Ascending aorta (tissue), 2 donors: Measurements from ENCODE around the gene CHI3L1. TPM values are rescaled to one million over a fixed set of nuclear protein-coding genes. Genes with fewer than 3 reads are reported as not detected.

Experiments
- DNase-seq, 2 donors: peaks; one replicate each; pipeline ENCODE4 v3.0.0-alpha.2; 2019; ENCODE audit warnings: low spot score in 2 of 2
- H3K27ac ChIP-seq, 2 donors: fragments of 200-600 bp; sonication (generic); one replicate each; pipeline ENCODE4 v1.5.1; 2016 to 2017; ENCODE audit warnings: mild to moderate bottlenecking in 1 of 2
- H3K27me3 ChIP-seq: fragments of 200-600 bp; sonication (generic); one replicate; pipeline ENCODE4 v1.5.1; 2017
- H3K36me3 ChIP-seq, 2 donors: fragments of 200-600 bp; sonication (generic); one replicate each; pipeline ENCODE4 v1.5.1; 2016
- H3K4me1 ChIP-seq, 2 donors: fragments of 200-600 bp; sonication (generic); one replicate each; pipeline ENCODE4 v1.5.1; 2016 to 2017; ENCODE audit warnings: mild to moderate bottlenecking in 1 of 2
- H3K4me3 ChIP-seq, 2 donors: fragments of 200-600 bp; sonication (generic); one replicate each; pipeline ENCODE4 v1.5.1; 2016 to 2017; ENCODE audit warnings: mild to moderate bottlenecking in 1 of 2
- H3K9me3 ChIP-seq, 2 donors: fragments of 200-600 bp; sonication (generic); one replicate each; pipeline ENCODE4 v1.5.1; 2016
- CTCF ChIP-seq, 3 experiments: fragments of 200-600 bp in 2 of 3; fragments of 450-650 bp in 1 of 3; sonication (generic) in 2 of 3; IDR thresholded peaks; one replicate each; pipeline ENCODE4 v1.5.1; 2016 to 2019; ENCODE audit warnings: antibody characterized with exemption in 3 of 3, mild to moderate bottlenecking in 1 of 3, moderate library complexity in 1 of 3
- intact Hi-C: fragments of 100-400 bp; cut with DNase I; formaldehyde crosslinking; loops from one replicate; pipeline ENCODE4 v1.15.1; 2023
- total RNA-seq: library from RNA; depleted of rRNA; stranded (reverse); fragments of >200 nt; gene quantifications from one replicate; pipeline ENCODE4 v1.1.0, GENCODE V29; 2016

CHI3L1 gene
- total RNA-seq, 1 donor from 2014 or later, result 73.8 TPM

- no peak for TF ChIP-seq CTCF (IDR thresholded peaks at IDR 0.05)
- intact Hi-C loops, result no loop called here
- DNase-seq, result no peak
These were observed 9.5 kb downstream of the CHI3L1 start for GRCh38 chr1:203177036-203177405.

GRCh38 chr1:203176273-203177035, 10.1 kb downstream of the CHI3L1 start:
- Histone ChIP-seq H3K27me3 (no peaks in the 10 kb centered on the region), H3K27ac (no peak overlapping the region), H3K4me3 (no peak overlapping the region), H3K9me3 (no peaks in the 10 kb centered on the region), H3K36me3 (no peaks in the 10 kb centered on the region), H3K4me1 (no peaks in the 10 kb centered on the region)
- DNase-seq, result no peak
- TF ChIP-seq CTCF (IDR thresholded peaks at IDR 0.05), result no peak
- intact Hi-C loops, result no loop called here

More at GRCh38 chr1:203177036-203177405, 9.5 kb downstream of the CHI3L1 start:
- no peaks in the 10 kb centered on the region for H3K27me3 ChIP-seq
- no peak overlapping the region for H3K4me3 ChIP-seq
- H3K4me1 ChIP-seq, result no peaks in the 10 kb centered on the region
- no peak overlapping the region for H3K27ac ChIP-seq
- no peaks in the 10 kb centered on the region for H3K9me3 ChIP-seq
- no peaks in the 10 kb centered on the region for H3K36me3 ChIP-seq

- Histone ChIP-seq H3K36me3 (no peaks in the 10 kb centered on the region), H3K9me3 (no peaks in the 10 kb centered on the region), H3K27ac (no peak overlapping the region), H3K4me3 (no peak overlapping the region), H3K4me1 (no peaks in the 10 kb centered on the region), H3K27me3 (no peaks in the 10 kb centered on the region)
- no peak for DNase-seq
- intact Hi-C loops, result no loop called here
- no peak for TF ChIP-seq CTCF (IDR thresholded peaks at IDR 0.05)
These were observed 10.7 kb downstream of the CHI3L1 start for GRCh38 chr1:203175827-203176241.

GRCh38 chr1:203175237-203175826, 11.2 kb downstream of the CHI3L1 start, which contains the start of gene MYBPH:
TSS of gene MYBPH (minus strand) at chr1:203175826. CDS start at chr1:203175755, 71 bp downstream.
- Histone ChIP-seq H3K36me3 (no peaks in the 10 kb centered on the region), H3K27me3 (no peaks in the 10 kb centered on the region), H3K27ac (no peak within 1 kb of the TSS), H3K4me1 (no peaks in the 10 kb centered on the region), H3K4me3 (no peak within 1 kb of the TSS), H3K9me3 (no peaks in the 10 kb centered on the region)
- TF ChIP-seq CTCF (IDR thresholded peaks at IDR 0.05), result no peak
- no peak for DNase-seq
- intact Hi-C loops, result no loop called here

GRCh38 chr1:203174324-203174985, 12.0 kb downstream of the CHI3L1 start:
- intact Hi-C loops, result no loop called here

More at GRCh38 chr1:203174324-203174985, 12.0 kb downstream of the CHI3L1 start:
- Histone ChIP-seq H3K9me3 (no peaks in the 10 kb centered on the region), H3K27ac (no peak overlapping the region), H3K4me1 (no peaks in the 10 kb centered on the region), H3K27me3 (no peaks in the 10 kb centered on the region), H3K36me3 (no peaks in the 10 kb centered on the region), H3K4me3 (no peak overlapping the region)
- no peak for DNase-seq
- no peak for TF ChIP-seq CTCF (IDR thresholded peaks at IDR 0.05)
